Measurements from ENCODE around the gene TIMM10. TPM values are rescaled to one million over a fixed set of nuclear protein-coding genes. Genes with fewer than 3 reads are reported as not detected.

The TIMM10 gene, protein sequence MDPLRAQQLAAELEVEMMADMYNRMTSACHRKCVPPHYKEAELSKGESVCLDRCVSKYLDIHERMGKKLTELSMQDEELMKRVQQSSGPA
- total RNA-seq: 50.5 TPM

DNA sequence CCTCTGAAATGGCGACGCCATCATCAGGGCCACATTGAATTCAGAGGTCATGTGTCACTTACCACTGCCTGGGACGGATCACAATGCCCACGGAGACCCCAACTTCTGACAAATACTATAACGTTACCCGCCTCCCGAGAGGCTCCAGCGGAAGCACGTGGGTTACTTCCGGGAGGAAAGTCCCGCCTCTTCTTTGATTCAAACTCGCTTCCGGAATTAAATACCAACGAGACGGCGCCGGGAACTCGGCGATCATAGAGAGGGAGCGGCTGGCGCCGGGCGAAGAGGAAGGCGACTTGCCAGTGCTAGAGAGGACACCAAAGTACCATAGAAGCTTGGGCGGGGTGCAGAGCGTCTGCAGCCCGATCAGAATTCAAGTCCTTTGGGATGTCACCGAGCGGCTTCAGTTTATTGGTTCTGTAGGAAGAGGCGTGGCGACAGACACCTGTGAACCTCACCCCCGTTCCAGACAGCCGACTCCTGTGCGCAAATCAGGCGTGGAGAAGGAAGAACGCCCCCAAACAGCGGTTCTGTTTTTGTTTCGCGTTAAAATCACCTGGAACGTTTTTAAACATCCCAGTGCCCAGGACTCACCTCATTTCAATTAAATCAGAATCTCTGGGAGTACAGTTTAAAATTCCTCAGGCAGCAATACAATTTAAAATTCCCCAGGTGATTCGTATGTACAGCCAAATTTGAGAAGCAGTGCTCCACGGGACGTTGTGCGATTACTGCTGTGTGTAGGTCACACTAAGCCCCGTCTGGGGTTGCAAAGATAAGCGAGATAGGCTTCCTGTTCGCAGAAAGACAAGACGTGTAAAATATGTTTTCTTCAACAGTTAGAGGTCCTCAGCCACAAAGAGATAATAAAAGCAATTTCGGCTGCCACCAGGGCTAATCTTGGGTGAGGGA is at the start of gene TIMM10:
TSS of gene TIMM10 (minus strand) at position 159 of the 912 bp plus-strand sequence. CDS start 565 bp downstream, outside the sequence.
- peak; percentile 97 for DNase-seq (ENCODE audit: low spot score)

DNA sequence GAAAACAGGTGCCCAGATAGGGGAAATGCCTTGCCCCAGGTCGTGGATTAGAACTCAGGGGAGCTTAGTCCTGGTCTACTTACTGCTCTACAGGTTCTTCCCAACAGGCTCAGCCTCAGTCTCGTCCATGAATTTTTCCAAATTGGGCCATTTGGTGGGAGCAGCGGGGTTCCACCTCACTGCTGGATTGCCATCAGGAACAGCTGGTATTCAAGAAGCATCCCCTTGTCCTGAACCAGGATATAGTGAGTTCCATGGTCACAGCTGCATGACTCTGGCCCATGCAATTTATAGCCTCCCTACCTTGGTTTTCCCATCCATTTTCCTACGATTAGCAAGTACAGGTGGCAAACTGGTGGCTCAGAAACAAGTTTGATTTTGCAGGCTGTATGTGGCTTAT is 43.5 kb upstream of the TIMM10 start:
- no peak for DNase-seq (ENCODE audit: low spot score)

DNA sequence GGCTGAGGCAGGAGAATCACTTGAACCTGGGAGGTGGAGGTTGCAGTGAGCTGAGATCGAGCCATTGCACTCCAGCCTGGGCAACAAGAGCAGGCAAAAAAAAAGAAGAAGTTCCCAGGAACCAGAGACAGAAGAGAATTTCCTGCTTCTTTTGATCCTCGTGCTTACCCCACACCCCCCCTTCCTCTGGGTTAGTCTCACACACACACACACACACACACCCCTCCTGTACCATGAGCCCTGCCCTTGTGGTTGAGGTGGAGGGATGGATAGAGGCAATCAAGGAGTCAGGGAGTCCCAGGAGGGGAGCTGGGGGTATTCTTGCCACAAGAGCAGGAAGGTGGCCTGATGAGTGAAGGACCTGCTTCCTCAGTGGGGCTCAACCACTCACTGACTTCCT is 41.1 kb upstream of the TIMM10 start:
- no peak for DNase-seq (ENCODE audit: low spot score)

DNA sequence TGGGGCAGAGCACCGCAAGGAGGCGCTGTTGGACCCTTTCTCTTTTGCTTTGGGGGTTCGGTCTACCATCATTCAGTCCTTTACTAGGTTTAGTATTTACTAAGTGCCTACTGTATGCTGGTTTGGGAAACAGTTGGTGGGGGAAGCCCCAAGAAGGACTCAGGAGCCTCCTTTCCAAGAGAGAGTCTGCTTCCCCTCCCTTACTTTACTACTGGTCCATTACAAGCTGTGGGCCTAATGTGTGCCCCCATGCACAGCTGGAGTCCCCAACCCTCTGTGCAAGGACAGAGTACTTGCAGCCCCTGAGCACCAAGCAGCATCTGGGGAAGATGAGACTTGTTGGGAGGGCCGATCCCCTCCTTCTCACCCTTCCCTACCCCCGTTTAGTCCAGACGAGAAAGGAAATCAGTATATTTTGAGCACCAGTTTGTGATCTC is 37.8 kb upstream of the TIMM10 start:
- DNase-seq (ENCODE audit: low spot score): peak; percentile 88

DNA sequence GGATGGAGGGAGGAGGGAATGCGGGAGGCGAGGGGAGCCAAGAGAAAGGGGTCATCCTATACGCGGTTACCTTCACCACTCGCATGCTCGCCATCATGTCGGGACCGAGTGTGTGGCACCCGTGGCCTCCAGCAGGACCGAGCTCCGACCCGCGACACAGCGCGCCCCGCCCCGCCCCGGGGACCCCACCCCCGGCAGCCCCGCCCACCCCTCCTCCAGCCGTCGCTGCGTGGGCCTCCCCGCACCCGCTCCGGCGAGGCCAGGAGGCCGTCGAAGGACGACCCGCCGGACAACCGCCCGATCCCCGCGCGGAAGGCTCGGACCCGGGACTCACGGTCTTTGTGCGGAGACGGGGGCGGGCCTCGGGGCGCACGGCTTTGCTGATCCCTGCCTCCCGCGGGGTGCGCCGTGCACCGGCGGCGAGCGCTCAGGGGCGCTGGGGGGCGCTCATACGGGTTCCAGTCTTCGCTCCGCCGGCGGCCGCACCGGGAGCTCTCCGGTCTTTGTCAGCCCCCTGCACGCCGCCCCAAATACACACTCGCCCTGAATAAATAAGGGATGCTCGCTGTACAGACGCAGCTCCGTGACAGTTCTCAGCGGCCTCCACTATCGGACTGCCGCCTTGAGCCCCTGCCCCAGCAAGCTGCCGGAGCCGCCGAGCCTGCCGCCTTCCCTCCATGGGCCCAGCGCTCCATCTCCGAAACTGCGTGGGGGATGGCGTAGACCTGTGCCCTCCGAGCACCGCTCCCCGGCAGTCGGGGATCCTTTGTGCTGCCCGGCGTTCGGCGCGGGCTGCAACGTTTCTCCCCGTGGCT is 37.2 kb upstream of the TIMM10 start, which contains the start of gene UBE2L6:
TSS of gene UBE2L6 (minus strand) at position 158 of the 815 bp plus-strand sequence. CDS start at position 97, 61 bp downstream.
- DNase-seq (ENCODE audit: low spot score): peak; percentile 64

DNA sequence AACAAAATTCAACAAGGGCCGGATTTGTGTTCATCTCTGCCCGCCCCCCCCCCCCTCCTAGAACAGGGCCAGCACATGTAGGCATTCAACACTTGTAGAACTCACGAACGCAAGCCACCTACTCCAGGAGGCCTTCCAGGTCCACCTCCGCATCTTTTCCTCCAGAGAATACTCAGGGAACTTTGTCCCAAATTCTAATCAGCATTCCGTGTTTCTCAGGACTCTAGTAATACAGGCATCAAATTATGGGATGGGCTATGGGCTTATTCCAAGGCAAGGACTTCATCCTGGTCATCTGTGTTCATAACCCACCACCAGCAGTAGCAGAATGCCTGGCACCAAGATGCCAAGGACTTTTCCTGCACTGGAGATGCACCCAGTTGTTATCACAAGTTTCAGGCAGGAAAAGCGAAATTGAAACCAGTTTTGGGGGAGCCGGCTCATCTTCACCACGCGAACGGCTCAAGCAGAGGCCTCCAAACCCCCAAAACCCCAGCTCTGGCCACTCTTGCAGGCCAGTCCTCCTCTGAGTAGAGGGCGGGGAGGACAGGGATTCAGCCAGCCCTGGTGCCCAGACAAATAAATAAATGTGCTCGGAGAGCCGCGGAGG is 36.5 kb upstream of the TIMM10 start:
- DNase-seq (ENCODE audit: low spot score): no peak

DNA sequence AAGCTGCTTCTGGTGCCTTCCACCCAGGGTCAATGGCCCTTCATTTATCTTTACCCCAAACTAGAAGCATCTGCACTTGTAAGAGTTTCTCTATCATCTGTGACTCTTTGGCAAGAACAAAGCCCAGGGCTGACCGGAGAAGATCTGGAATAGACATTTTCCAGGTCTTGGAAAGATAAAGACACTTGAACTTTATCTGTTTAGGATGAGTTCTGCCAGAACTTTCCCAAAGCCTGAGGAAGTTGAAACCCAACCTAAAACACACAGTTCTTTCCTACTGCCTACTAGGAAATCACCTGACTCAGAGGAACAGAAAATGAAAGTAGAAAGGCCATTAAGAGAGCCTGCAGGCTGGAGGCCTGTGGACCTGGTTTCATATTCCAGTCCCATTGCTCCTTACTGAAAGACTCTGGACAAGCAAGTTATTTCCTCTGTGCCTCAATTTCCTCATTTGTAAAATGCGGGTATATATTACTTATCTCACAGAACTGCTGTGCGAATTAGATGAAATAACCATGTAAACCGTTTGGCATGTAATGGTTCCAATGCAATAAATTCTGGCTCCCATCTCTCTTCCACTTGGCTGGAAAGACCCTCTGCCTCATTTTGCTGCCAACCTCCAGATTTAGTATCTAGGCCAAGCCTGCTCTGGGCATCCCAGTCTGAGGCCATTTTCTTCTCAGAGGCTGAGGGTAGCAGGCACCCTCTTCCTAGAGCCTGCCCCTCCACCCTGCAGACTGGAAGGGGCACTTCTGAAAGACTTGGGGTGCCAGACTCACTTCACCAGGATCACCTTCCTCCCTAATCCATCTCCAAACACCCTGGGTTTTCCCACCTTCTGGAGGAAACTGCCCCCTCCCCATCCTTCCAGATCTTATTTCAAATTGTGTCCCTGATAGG is 35.7 kb upstream of the TIMM10 start:
- no peak for DNase-seq (ENCODE audit: low spot score)

DNA sequence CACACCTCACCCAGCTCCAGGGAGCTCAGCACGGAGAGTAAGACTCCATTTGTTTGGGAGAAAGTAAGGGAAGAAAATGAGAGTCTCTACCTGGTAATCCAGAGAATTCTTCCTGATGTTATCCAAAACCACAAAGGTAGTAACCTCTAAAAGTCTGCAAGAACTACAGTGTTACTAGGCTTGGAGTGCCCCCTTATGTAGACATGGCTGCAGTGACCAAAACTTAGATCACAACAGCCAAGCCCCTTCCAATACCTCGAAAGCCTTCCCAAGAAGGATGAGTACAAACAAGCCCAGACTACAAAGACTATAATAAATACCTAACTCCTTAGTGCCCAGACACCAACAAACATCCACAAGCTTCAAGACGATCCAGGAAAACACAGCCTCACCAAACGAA is 32.0 kb upstream of the TIMM10 start:
- DNase-seq (ENCODE audit: low spot score): no peak

DNA sequence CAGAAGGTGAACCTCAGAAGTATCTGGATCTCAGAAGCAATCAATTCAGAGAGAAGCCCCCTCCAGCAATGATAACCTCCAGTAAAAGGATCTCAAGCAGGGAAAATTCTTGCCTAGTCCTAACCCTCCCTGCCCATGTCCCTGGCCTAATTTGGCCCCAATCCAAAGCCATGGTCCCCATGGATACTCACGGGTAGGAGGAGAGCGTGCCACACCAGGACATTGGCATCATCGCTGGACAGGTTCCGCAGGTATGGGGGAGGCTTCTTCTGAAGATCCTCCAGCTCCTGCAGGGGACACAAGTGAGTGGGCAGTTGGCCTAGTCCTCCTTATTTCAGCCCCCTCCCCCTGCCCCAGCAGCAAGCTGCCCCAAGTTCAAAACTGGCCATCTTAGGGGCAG is 29.6 kb upstream of the TIMM10 start:
- DNase-seq (ENCODE audit: low spot score): no peak

DNA sequence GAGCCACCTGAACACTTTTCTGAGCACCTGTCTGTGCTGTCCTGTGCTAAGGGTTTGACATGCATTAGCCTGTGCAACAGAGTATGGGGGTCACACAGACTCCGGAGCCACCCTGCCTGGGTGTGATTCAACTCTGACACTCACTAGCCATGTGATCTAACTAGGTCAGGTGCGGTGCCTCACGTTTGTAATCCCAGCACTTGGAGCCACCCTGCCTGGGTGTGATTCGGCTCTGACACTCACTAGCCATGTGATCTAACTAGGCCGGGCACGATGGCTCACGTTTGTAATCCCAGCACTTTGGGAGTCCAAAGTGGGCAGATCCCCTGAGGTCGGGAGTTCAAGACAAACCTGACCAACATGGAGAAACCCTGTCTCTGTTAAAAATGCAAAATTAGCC is 25.5 kb upstream of the TIMM10 start:
- no peak for DNase-seq (ENCODE audit: low spot score)

DNA sequence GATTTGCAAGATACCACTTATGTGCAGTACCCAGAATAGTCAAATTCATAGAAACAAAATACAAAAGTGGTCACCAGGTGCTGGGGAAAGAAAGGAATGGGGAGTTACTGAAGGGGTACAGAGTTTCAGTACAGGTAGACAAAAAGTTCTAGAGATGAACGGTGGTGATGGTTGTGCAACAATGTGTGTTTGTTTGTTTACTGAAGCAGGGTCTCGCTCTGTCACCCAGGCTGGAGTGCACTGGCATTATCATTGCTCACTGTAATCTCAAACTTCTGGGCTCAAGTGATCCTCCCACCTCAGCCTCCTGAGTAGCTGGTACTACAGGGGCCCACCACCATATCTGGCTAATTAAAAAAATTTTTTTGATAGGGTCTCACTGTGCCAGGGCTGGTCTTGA is 24.8 kb upstream of the TIMM10 start:
- DNase-seq (ENCODE audit: low spot score): no peak

DNA sequence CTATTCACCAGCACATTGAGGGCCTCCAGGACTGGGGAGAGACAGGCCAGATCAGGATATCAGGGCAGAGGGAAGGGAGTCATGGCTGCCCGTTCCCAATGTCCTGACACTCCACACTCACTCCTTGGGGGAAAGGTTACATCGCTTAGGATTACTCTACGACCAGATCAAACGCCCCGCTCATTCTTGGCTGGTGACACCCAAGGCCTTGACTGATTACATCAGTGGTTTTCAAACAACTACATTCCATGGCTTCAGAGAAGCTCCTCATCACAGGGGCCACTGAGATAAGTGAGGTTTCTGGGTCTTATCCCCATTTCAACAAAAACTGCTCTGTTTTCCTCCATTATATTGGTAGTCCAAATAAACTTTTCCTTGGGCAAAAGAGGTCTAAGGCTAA is 21.9 kb upstream of the TIMM10 start:
- DNase-seq (ENCODE audit: low spot score): no peak

DNA sequence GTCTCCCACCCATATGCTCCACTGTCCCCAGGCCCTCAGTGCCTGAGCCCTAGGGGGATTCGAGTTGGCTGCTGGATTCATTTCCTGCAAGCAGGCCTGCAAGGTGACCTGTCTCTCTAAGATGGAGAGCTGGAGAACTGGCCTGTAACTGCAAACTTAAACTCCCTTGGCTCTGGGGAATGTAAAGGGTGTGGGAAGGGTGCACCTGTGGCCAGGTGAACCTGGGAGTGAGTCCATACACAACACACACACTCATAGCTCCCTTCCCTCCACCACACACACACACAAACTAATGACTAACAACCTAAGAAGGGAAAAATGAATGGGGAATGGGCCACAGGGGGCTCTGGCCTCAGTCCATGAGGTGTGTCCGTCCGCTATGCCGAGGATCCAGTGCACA is 21.4 kb upstream of the TIMM10 start:
- DNase-seq (ENCODE audit: low spot score): no peak

DNA sequence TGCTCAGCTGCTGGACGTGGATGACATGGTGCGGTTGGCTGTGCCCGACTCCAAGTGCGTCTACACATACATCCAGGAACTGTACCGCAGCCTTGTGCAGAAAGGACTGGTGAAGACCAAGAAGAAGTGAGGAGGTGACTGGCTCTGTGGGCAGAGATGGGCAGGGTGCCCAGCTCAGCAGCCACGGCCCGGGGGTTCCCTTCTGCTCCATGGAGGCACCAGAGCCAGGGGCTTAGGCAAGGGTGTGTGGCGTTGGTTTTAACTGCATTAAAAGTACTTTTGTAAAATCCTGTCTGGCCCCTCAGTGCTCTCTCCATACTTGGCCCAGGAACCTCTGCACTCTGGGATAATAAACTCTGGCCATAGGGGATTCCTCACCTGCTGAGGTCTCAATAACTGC is 19.4 kb upstream of the TIMM10 start:
- no peak for DNase-seq (ENCODE audit: low spot score)

DNA sequence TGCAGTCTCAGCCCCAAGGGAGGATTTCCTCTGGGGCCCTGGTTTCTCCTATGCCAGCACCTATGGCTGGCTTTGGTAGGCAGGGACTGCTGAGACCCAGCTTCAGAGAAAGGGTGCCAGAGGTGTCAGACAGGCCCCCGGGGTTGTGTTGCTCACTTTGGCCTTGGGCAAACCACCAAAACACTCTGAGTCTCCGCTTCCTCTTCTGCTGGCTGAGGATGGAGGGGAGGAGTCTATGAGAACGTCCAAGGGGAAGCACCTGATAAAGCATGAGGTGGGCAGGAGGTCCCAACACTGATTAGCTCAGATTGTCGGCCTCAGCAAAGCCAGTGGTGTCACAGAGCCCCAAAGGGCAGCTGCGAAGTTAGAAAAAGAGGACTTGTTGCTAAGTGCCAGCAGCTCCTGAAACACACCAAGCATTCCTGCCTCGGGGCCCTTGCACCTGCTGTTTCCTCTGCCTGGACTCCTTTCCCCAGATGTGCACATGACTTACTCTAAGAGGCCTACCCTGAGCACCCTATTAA is 17.4 kb upstream of the TIMM10 start:
- DNase-seq (ENCODE audit: low spot score): no peak

DNA sequence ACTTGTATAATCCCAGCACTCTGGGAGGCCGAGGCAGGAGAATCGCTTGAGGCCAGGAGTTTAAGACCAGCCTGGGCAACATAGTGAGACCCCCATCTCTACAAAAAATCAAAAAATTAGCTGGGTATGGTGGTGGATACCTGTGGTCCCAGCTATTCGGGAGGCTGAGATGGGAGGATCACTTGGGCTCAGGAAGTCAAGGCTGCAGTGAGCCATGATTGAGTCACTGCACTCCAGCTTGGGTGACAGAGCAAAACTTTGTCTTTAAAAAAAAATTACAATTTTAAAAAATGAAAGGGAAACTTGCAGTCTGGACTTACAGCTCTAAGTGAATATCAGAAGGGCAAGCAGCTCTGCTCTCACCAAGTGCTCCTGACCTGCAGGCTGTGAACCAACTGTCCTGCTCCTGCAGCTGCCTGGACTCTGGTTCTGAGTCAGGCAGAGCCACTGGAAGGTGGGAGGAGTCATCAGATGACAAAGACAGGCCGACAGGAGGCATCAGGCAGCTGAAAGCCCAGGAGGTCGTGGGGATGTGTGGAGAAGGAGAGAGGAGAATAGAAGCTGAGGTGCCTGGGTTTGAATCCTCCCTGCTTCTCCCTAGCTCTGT is 16.4 kb upstream of the TIMM10 start:
- DNase-seq (ENCODE audit: low spot score): no peak

DNA sequence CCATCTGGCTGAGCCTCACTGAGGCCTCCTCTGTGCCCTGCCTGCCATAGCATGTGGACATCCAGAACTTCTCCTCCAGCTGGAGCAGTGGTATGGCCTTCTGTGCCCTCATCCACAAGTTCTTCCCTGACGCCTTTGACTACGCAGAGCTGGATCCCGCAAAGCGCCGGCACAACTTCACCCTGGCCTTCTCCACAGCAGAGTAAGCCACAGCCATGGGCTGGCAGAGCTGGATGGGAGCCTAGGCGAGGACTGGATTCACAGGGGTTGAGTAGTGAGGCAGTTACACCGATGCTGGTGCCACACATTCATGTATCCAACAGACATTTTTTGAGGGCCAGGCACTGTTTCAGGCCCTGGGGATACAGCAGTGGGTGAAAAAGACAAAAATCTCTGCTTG is 15.9 kb upstream of the TIMM10 start:
- DNase-seq (ENCODE audit: low spot score): no peak

DNA sequence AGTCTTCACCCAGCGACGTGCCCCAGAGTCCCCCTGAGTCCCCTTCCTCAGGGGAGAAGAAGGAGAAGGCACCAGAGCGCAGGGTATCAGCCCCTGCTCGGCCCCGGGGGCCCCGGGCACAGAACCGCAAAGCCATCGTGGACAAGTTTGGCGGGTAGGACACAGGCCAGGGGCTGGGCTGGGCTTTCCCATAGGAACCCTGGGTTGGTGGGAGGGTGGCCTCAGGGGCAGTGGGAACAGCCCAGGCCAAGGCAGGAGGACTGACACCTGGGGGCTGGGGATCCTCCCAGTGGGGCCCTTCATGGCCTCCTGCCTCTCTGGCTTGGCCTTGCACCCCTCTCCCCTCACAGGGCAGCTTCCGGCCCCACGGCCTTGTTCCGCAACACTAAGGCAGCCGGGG is 15.3 kb upstream of the TIMM10 start:
- no peak for DNase-seq (ENCODE audit: low spot score)

DNA sequence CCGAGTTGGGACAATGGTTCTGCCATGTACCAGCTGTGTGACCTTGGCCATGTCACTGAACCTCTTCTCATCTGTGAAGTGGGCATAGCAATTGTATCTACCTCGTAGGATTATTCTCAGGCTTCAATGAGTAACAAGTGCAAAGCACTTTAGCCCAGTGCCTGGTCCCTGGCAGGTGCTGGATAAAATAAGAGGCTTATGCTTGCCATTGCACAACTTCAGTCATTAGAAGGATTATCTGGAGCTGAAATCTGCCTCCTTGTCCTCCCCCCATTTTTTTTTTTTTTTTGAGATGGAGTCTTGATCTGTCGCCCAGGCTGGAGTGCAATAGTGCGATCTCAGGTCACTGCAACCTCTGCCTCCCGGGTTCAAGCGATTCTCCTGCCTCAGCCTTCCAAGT is 14.0 kb upstream of the TIMM10 start:
- no peak for DNase-seq (ENCODE audit: low spot score)

DNA sequence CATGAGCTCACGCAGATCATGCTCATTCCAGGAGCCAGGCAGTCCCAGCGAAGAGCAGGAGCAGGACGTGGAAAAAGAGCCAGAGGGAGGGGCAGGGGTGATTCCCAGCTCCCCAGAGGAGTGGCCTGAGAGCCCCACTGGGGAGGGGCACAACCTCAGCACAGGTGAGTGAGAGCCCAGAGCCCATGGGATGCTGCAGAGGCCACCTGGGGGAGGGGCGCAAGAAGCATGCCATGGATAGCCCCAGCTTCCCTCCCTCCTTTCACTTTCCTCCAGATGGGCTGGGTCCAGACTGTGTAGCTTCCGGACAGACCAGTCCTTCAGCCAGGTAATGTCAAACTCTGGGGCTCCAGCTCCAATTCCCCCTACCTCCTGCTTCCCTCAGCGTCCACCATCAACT is 13.0 kb upstream of the TIMM10 start:
- DNase-seq (ENCODE audit: low spot score): no peak
